ENCODE data around the gene FAXDC2. TPM values are rescaled to one million over a fixed set of nuclear protein-coding genes. Genes with fewer than 3 reads are reported as not detected.
A peak's percentile ranks its signal among the peaks of the same experiment; 100 is the strongest.

Gene FAXDC2
- total and polyA plus RNA-seq, 2 of the 13 experiments (the other 11 are each of a cell fraction or from before 2014, with no cell fraction given): 4.7 to 58.8 TPM

GRCh38 chr5:154857530-154858296 is 7.3 kb upstream of the FAXDC2 start (continued):
- TF ChIP-seq IRF9 (CRISPR knock-in tag; IDR thresholded peaks at IDR 0.05; ENCODE audit: borderline replicate concordance): peak; percentile 77; the same call in 1 of the 2 replicates
- TF ChIP-seq ZNF513 (CRISPR knock-in tag; conservative IDR thresholded peaks at IDR 0.05): no peak
- peak; percentile 33; the same call in 1 of the 2 replicates for TF ChIP-seq ZNF776 (CRISPR knock-in tag; IDR thresholded peaks at IDR 0.05)
- TF ChIP-seq IRX3 (CRISPR knock-in tag; IDR thresholded peaks at IDR 0.05; ENCODE audit: borderline replicate concordance, low read depth): no peak
- no peak for TF ChIP-seq NCOA5 (CRISPR knock-in tag; IDR thresholded peaks at IDR 0.05)
- TF ChIP-seq ZNF10 (CRISPR knock-in tag; IDR thresholded peaks at IDR 0.05; ENCODE audit: borderline replicate concordance, low read depth): no peak
- TF ChIP-seq ZSCAN20 (CRISPR knock-in tag; IDR thresholded peaks at IDR 0.05; ENCODE audit: borderline replicate concordance): peak; percentile 43; the same call in 1 of the 2 replicates
- no peak for TF ChIP-seq ZBTB3 (CRISPR knock-in tag; IDR thresholded peaks at IDR 0.05; ENCODE audit: borderline replicate concordance, low read depth)
- TF ChIP-seq MTA3 (CRISPR knock-in tag; IDR thresholded peaks at IDR 0.05): no peak
- TF ChIP-seq ZNF234 (CRISPR knock-in tag; conservative IDR thresholded peaks at IDR 0.05): 0 out of 2 replicates have a peak, but pooled peaks have one; percentile 22
- TF ChIP-seq MTA1 (CRISPR knock-in tag; IDR thresholded peaks at IDR 0.05; ENCODE audit: borderline replicate concordance): no peak
- TF ChIP-seq PTBP1 (IDR thresholded peaks at IDR 0.05; ENCODE audit: low read depth, low read length, poor library complexity, severe bottlenecking): peak; percentile 75
- TF ChIP-seq SNAPC4 (CRISPR knock-in tag; IDR thresholded peaks at IDR 0.05): no peak
- TF ChIP-seq ZNF142 (CRISPR knock-in tag; IDR thresholded peaks at IDR 0.05): no peak

Data from HepG2 (cell line).